Bronchial epithelial cell (primary cell): ENCODE measurements around the gene GNG3. TPM values are rescaled to one million over a fixed set of nuclear protein-coding genes. Genes with fewer than 3 reads are reported as not detected.
A peak's percentile ranks its signal among the peaks of the same experiment; 100 is the strongest.
"Not testable (repeated sequence)": the region's sequence is repeated elsewhere in the genome, so short reads cannot be mapped to it uniquely, and the experiment has no call there.

Experiments
- DNase-seq: peaks from one replicate; pipeline ENCODE4 v3.0.0-alpha.2; 2010; ENCODE audit warnings: low read depth
- FAIRE-seq: peaks from 2 replicates; lab custom pipeline; 2011; peaks lifted over from hg19 to GRCh38; lab: Jason Lieb, UNC
- H3K27me3 ChIP-seq: 2 replicates; pipeline ENCODE4 v1.5.1; 2011; ENCODE audit warnings: low read length; ENCODE audit not compliant: control insufficient read depth, insufficient read depth
- H3K36me3 ChIP-seq: 2 replicates; pipeline ENCODE4 v1.5.1; 2011; ENCODE audit warnings: low read length; ENCODE audit not compliant: control insufficient read depth, insufficient read depth
- H3K4me3 ChIP-seq: 2 replicates; pipeline ENCODE4 v1.5.1; 2011; ENCODE audit warnings: mild to moderate bottlenecking, low read depth, low read length, control low read depth
- total RNA-seq: library from RNA; depleted of rRNA; stranded (reverse); fragments of >200 nt; gene quantifications from 2 replicates; pipeline ENCODE4 v1.2.1, GENCODE V29; 2014
- TF ChIP-seq, protein P1 (sequence below): IDR thresholded peaks from 2 replicates; pipeline ENCODE4 v1.5.1; 2011; ENCODE audit warnings: mild to moderate bottlenecking, moderate library complexity, low read length, control low read depth, inconsistent platforms; ENCODE audit not compliant: insufficient read depth, severe bottlenecking

GNG3 gene
- total RNA-seq, 1 donor from 2014 or later = not detected

- H3K36me3 ChIP-seq = peaks cover 10% of the 10 kb centered on the region
- no peaks in the 10 kb centered on the region for H3K27me3 ChIP-seq
- TF ChIP-seq, protein P1, sequence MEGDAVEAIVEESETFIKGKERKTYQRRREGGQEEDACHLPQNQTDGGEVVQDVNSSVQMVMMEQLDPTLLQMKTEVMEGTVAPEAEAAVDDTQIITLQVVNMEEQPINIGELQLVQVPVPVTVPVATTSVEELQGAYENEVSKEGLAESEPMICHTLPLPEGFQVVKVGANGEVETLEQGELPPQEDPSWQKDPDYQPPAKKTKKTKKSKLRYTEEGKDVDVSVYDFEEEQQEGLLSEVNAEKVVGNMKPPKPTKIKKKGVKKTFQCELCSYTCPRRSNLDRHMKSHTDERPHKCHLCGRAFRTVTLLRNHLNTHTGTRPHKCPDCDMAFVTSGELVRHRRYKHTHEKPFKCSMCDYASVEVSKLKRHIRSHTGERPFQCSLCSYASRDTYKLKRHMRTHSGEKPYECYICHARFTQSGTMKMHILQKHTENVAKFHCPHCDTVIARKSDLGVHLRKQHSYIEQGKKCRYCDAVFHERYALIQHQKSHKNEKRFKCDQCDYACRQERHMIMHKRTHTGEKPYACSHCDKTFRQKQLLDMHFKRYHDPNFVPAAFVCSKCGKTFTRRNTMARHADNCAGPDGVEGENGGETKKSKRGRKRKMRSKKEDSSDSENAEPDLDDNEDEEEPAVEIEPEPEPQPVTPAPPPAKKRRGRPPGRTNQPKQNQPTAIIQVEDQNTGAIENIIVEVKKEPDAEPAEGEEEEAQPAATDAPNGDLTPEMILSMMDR = peak; percentile 80
- DNase-seq = peak; percentile 68
- no peak overlapping the region for H3K4me3 ChIP-seq
- no peak for FAIRE-seq
These were observed 12.9 kb upstream of the GNG3 start for GRCh38 chr11:62694455-62695167.

DNA sequence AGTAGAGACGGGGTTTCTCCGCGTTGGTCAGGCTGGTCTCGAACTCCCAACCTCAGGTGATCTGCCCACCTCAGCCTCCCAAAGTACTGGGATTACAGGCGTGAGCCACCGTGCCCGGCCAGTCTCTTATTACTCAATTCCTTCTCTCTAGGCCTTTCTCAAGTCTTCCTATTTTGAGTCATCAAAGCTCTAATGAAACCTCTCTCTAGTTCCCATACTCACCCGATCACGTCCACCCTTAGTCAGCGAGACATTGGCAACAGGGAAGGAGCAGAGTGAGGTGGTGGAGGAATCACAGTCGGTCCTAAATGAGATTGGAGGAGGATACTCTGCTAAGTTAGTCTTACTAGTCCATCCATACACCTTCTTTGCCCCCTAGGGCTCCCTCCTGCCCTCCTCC lies 5.2 kb upstream of the GNG3 start:
- H3K36me3 ChIP-seq = no peaks in the 10 kb centered on the region
- no peaks in the 10 kb centered on the region for H3K27me3 ChIP-seq
- no peak overlapping the region for H3K4me3 ChIP-seq
- DNase-seq (peak; percentile 49), FAIRE-seq (no peak)
- TF ChIP-seq, protein P1 = no peak

DNA sequence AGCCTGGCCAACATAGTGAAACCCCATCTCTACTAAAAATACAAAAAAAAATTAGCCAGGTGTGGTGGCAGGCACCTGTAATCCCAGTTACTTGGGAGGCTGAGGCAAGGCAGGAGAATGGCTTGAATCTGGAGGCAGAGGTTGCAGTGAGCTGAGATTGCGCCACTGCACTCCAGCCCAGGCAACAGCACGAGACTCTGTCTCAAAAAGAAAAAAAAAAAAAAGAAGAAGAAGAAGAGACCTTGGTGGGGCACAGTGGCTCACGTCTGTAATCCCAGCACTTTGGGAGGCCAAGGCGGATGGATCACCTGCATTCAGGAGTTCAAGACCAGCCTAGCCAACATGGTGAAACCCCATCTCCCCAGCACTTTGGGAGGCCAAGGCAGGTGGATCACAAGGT lies 3.6 kb upstream of the GNG3 start:
- H3K36me3 ChIP-seq, DNase-seq, H3K4me3 ChIP-seq, H3K27me3 ChIP-seq, FAIRE-seq: not testable (repeated sequence)

DNA sequence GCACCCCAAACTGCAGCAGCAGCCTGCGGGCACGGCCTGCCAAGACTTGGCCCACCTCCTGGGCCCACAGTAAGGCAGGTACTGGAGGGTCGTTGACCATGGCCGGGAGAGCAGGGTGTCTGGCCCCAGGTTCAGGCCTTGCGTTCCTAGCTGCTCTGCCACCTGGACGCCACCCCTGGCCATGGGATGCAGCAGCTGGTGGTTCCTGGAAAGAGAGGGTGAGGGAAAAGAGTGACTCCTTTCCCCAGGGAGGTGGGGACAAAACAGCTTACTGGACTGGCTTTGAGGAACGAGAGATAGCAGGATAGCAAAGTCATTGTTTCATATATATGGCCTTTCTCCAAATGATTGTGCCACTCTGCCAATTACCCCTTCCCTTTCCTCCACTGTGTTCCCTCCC lies 2.1 kb upstream of the GNG3 start:
- Histone ChIP-seq H3K4me3 (peak overlapping the region; percentile 60), H3K27me3 (no peaks in the 10 kb centered on the region), H3K36me3 (peaks cover 2% of the 10 kb centered on the region)
- DNase-seq (no peak), FAIRE-seq (no peak)
- TF ChIP-seq, protein P1 = no peak

DNA sequence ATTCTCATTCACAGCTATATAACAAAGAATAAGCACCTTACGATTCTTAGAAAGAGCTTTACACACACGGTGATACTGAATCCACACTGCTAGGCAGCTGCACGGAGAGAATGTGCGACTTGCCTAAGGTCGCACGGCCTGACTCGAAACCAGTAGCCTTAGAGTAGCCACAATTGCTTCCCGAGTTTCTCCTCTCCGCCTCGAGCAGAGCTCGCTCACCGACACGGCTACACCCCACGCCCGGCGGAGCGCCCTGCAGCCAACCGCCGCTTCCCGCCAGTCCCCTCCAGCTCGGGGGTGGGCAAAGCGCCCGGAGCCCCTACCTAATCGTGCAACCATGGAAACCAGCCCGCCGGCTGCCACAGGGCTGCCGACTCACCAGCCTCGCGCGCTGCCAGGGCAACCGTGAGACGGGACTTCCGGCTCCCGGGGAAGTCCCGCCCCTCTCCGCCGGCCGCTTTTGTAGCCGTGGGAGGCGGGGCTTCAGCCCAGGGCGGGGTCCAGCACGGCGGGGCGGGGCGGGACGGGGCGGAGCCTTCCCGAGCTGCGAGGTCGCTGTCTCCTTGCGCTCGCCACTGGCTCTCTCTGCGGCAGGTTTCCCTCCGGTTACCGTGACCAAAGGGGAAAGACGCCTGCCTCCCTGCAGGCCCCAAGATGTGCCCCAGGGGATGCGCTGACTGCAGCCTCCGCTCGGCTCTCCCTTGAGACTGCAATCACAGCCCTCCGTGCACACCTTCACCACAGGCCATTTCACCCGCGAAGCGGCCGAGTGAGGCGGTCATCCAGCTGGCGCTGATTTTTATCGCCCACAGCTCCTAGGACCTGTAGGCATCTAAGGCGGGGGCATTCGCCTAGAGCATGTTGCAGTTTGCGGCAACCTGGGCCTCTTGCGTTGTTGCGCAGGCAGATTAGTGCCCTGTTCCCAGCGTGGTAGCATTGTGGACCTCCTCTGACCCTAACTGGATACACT lies 1.3 kb upstream of the GNG3 start:
- Histone ChIP-seq H3K36me3 (peaks cover 4% of the 10 kb centered on the region), H3K27me3 (no peaks in the 10 kb centered on the region), H3K4me3 (peak overlapping the region; percentile 60)
- TF ChIP-seq, protein P1 = no peak
- FAIRE-seq = no peak
- peak; percentile 76 for DNase-seq

GRCh38 chr11:62706850-62707247 lies 627 bp upstream of the GNG3 start:
- FAIRE-seq (no peak), DNase-seq (no peak)
- TF ChIP-seq, protein P1 = no peak
- Histone ChIP-seq H3K27me3 (no peaks in the 10 kb centered on the region), H3K36me3 (peaks cover 5% of the 10 kb centered on the region), H3K4me3 (no peak overlapping the region)
